GM13977 (cell line): Measurements from ENCODE around the gene INAVA.

Experiments used
- DNase-seq: peaks from one replicate; pipeline ENCODE4 v3.0.0; 2012; ENCODE audit warnings: low spot score
- in situ Hi-C: fragments of 300-500 bp; cut with MboI; formaldehyde crosslinking; loops from one replicate; pipeline ENCODE4 v1.12.0; 2022; ENCODE audit warnings: low sequenced_read_pairs, low pct_unique_long_range_greater_than_20kb, mixed read lengths, inconsistent platforms; ENCODE audit not compliant: unreplicated experiment
- TF ChIP-seq, protein P1 (sequence below): IDR thresholded peaks from 2 replicates; pipeline ENCODE4 v1.5.1; 2012; ENCODE audit warnings: mild to moderate bottlenecking, control low read depth; ENCODE audit not compliant: insufficient read depth; ENCODE audit errors: extremely low read depth, missing control alignments

INAVA gene

GRCh38 chr1:200869376-200869752, 25.3 kb upstream of the INAVA start:
- in situ Hi-C loops, result no loop called here
- TF ChIP-seq, protein P1, sequence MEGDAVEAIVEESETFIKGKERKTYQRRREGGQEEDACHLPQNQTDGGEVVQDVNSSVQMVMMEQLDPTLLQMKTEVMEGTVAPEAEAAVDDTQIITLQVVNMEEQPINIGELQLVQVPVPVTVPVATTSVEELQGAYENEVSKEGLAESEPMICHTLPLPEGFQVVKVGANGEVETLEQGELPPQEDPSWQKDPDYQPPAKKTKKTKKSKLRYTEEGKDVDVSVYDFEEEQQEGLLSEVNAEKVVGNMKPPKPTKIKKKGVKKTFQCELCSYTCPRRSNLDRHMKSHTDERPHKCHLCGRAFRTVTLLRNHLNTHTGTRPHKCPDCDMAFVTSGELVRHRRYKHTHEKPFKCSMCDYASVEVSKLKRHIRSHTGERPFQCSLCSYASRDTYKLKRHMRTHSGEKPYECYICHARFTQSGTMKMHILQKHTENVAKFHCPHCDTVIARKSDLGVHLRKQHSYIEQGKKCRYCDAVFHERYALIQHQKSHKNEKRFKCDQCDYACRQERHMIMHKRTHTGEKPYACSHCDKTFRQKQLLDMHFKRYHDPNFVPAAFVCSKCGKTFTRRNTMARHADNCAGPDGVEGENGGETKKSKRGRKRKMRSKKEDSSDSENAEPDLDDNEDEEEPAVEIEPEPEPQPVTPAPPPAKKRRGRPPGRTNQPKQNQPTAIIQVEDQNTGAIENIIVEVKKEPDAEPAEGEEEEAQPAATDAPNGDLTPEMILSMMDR, result no peak
- DNase-seq, result no peak

- TF ChIP-seq, protein P1, result no peak
- in situ Hi-C loops, result no loop called here
- peak; percentile 70 for DNase-seq
These were observed 24.8 kb upstream of the INAVA start for GRCh38 chr1:200869753-200870391.

DNA sequence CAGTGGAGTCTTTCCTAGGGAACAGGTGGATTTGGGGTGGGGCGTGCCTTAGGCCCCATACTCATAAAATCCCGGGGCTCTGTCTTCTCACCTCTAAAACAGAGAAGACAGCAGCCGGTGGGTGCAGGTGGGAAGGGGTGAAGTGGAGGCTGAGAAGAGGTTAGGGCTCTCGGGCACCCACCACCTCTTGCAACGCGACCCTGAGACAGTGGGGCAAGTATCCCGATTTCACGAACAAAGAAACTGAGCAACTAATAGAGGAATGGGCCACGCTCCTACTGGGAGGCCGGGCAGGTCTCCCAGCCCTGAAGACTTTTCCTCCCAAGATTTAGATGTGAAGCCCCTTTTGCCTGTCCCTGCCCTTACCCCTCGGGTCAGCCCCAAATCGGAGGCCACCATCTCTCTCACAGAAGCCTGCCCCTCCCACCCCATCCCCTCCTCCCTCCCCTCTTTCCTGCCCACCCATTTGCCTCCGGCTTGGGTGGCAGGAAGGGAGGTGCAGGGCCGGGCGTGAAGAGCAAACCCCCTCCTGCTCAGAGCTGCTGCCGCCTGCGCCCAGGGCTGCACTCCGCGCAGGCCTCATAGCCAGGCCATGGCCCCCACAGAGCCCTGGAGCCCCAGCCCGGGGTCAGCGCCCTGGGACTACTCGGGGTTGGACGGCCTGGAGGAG, 22.1 kb upstream of the INAVA start, which contains the start of gene GPR25:
Gene GPR25, plus strand, starts transcription at position 536 of the 670 bp plus-strand sequence. Its CDS starts 57 bp downstream, at position 593.
- in situ Hi-C loops, result no loop called here
- DNase-seq, result peak; percentile 14
- TF ChIP-seq, protein P1, result no peak

DNA sequence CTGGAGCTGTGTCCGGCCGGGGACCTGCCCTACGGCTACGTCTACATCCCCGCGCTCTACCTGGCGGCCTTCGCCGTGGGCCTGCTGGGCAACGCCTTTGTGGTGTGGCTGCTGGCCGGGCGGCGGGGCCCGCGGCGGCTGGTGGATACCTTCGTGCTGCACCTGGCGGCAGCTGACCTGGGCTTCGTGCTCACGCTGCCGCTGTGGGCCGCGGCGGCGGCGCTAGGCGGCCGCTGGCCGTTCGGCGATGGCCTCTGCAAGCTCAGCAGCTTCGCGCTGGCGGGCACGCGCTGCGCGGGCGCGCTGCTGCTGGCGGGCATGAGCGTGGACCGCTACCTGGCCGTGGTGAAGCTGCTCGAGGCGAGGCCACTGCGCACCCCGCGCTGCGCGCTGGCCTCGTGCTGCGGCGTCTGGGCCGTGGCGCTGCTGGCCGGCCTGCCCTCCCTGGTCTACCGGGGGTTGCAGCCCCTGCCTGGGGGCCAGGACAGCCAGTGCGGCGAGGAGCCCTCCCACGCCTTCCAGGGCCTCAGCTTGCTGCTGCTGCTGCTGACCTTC, 21.5 kb upstream of the INAVA start:
- in situ Hi-C loops, result no loop called here
- TF ChIP-seq, protein P1, result no peak
- no peak for DNase-seq

DNA sequence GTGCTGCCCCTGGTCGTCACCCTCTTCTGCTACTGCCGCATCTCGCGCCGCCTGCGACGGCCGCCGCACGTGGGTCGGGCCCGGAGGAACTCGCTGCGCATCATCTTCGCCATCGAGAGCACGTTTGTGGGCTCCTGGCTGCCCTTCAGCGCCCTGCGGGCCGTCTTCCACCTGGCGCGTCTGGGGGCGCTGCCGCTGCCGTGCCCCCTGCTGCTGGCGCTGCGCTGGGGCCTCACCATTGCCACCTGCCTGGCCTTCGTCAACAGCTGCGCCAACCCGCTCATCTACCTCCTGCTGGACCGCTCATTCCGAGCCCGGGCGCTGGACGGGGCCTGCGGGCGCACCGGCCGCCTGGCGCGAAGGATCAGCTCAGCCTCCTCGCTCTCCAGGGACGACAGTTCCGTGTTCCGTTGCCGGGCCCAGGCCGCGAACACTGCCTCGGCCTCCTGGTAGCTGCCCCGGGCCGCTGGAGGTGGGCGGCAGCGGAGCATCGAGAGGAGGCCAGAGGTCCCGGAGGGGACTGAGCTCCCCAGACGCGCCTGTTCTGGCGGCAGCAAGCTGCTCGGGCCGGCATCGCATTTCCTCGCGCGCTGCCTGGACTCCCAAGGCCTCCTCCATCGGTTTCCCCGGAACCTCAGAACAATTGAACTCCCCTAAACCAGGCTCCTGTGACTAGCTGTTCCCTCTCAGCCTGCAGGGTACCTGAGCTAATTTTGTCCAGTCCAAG, 20.9 kb upstream of the INAVA start:
- peak; percentile 21 for DNase-seq
- in situ Hi-C loops, result no loop called here
- TF ChIP-seq, protein P1, result peak; percentile 13

- in situ Hi-C loops, result no loop called here
- TF ChIP-seq, protein P1, result no peak
- no peak for DNase-seq
These were observed 20.0 kb upstream of the INAVA start for GRCh38 chr1:200874694-200875093.
